AG09319 (cell line): ENCODE measurements around the gene RIMS3.

ENCODE experiments used
- DNase-seq: peaks from one replicate; pipeline ENCODE4 v3.0.0-alpha.2; 2010; ENCODE audit warnings: low read depth; ENCODE audit errors: extremely low read depth
- TF ChIP-seq, protein P1 (sequence below): IDR thresholded peaks from 2 replicates; pipeline ENCODE4 v1.5.1; 2011; ENCODE audit warnings: low read depth, mild to moderate bottlenecking, inconsistent platforms, low read length, moderate library complexity

RIMS3 gene

DNA sequence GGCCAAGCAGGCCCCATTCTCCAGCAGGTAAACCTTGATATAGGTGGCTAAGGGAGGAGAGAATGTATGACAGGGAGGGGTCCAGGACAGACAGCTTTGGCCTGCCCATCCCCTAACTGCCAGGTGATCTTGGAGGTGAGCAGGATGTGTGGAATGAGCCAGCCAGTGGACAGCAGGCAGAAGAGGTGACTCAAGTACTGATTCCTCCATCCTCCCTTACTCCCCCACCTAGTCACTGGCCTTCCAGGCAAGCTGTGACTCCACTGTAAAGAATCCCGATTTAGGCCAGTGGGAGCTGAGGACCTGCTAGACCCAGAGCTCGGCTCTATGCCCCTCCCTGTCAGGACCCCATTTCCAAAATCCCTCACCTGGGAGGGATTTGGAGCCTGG lies 36.6 kb downstream of the RIMS3 start:
- TF ChIP-seq, protein P1, sequence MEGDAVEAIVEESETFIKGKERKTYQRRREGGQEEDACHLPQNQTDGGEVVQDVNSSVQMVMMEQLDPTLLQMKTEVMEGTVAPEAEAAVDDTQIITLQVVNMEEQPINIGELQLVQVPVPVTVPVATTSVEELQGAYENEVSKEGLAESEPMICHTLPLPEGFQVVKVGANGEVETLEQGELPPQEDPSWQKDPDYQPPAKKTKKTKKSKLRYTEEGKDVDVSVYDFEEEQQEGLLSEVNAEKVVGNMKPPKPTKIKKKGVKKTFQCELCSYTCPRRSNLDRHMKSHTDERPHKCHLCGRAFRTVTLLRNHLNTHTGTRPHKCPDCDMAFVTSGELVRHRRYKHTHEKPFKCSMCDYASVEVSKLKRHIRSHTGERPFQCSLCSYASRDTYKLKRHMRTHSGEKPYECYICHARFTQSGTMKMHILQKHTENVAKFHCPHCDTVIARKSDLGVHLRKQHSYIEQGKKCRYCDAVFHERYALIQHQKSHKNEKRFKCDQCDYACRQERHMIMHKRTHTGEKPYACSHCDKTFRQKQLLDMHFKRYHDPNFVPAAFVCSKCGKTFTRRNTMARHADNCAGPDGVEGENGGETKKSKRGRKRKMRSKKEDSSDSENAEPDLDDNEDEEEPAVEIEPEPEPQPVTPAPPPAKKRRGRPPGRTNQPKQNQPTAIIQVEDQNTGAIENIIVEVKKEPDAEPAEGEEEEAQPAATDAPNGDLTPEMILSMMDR = no peak
- no peak for DNase-seq

DNA sequence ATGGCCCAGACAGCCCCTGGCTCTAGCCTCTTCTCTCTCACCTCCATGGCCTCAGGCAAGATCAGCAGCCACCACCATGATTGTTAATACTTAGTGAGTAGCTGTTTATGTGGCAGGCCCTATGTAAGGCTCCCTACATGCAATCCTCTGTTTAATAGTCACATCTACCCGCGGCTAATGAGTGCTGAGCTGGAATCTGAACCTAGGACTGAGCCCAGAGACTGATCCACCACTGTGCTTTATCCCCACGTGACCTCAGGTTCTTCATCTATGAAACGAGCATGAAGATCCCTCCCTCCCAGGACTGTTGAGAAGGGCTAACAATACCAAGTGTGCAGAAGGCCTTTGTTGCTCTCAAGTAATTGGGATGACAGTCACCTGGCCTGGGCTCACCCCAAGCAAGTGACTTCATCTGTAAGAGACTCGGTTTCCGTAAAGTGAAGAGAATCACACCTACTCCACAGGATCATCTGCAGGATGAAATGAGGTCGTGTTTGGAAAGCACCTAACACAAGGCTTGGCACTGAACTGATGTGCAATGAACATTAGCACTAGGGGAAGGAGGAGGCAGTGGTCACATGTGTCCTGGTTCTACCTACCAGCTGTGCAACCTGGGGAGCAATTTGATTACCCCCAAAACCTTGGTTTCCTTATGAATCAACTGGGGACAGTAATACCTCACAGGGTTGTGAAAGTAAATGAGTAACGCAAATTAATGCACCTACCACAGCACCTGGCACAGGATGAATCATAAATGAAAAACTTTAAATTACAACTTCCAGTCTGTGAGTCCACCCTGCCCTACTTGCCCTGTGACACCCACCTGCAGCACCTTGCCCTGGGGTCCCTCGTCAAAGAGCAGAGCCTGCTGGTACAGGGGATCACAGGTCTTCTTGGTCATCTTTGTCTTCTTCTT lies 37.2 kb downstream of the RIMS3 start:
- TF ChIP-seq, protein P1 = no peak
- DNase-seq = no peak

DNA sequence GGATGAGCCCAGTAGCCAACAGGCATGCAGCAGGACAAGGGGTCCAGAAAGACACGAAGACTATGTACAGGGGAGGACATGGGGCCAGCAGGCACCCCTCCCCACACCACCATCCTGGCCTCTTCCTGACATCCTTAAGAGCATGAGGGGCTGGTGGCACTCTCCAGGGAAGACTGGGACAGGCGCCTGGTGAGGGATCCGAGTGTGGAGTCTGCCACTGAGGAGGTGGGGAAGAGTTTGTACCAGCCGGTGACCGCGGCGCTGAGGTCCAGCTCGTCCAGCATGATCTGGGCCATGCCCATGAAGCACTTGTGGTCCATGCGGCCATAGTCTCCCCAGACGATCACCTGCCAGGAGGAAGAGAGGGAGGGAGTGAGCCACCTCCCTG lies 39.1 kb downstream of the RIMS3 start:
- TF ChIP-seq, protein P1 = no peak
- no peak for DNase-seq

DNA sequence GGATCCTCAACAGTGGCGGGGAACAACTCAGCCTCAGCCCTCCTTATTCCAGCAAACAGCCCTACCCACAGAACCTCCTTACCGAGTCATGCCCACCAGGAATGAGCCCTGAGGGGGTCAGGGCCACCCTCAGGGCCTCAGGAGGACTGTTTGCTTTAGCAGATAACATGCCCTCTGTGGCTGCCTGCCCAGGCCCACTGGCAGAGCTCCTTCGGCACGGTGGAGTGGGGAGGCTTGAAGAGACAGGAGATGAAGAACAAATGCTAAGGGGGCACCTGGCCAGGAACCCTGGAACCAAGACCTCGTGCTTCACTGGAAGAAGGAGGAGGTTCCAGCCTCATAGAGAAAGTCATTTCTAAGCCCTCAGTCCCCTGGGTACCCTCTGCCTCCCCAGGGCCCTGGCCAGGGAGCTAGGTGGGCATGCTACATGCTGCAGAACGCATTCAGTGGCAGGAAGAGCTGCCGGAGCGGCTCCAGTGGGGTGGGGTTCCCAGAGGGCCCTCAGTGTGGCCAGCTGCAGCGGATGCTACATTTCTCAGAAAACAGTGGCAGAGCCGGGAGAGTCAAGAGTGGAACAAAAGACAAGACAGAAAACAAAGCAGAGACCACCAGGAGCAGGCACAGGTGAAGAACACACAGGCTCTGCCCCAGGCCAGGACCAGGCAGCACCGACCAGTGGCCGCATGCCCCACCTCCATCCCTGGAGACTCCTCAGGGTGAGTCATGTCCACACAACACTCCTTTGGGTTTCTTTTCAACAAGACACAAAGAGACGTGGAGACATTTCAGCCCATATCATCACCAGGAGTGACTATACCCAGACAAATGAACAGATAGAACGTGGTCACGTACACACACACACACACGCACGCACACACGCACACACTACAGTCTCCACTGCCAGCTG lies 39.8 kb downstream of the RIMS3 start:
- DNase-seq = no peak
- TF ChIP-seq, protein P1 = no peak

DNA sequence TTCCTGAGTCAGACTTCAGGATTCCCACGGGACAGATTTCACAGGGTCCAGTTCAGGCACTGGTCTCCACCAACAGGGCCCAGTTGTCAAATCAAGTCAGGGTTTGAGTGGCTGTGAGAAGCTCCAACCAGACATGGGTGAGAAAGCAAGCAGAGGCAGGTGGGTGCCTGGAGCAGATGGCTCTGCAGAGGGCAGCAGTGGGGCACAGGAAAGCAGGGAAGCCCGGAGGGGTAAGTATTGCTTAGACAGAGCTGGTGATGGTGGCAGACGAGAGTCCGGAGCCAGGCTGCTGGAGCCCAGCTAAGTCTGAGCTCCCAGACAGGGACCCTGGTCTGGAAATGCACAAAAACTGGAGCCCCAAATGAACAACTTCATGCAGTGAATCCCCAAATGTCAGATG lies 40.4 kb downstream of the RIMS3 start:
- TF ChIP-seq, protein P1 = peak; percentile 4
- no peak for DNase-seq

DNA sequence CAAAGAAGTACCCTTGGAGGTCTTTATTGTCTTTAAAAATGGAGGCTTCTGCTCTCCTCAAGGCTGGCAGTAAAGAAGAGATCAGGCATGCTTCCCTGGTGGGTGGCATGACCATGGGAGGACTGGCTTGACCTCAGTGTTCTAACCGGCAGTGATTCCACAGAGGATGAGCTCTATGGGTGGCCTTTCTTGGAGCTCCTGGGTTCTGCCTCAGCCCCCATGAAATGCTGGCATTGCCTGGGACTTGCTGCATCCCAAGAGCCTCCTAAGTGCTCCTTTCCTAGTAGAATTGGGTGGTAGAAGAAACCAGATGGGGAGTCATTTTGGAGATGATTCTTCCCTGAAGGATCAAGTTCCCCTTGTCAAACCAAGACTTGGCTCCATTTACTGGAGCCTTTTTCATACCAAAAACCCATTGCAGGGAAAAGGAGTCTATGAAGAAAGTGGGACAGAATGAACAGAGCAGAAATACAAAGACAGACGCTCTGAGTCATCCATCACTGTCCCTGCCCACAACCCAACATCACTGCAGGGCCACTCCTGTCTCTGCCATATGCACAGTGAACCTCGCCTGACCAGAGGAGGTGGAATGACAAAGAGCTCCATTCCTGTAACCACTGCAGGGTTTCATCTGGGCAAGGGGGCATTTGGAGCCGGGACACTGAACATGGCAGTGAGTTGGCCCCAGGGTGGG lies 42.4 kb downstream of the RIMS3 start:
- DNase-seq = no peak
- TF ChIP-seq, protein P1 = no peak
